Liver (tissue), 3 donors: ENCODE results near the gene ZNF334.

Source experiments
- GABPA ChIP-seq, 2 donors: IDR thresholded peaks in 1 of 2; conservative IDR thresholded peaks in 1 of 2; 2 replicates each; pipeline ENCODE4 v1.6.1; 2016; ENCODE audit warnings: antibody characterized with exemption in 2 of 2, mild to moderate bottlenecking in 1 of 2, moderate library complexity in 1 of 2
- JUND ChIP-seq, 2 donors: IDR thresholded peaks; 2 replicates each; pipeline ENCODE4 v1.6.1; 2016; ENCODE audit warnings: antibody characterized with exemption in 2 of 2
- SP1 ChIP-seq: IDR thresholded peaks from 2 replicates; pipeline ENCODE4 v1.6.1; 2018; ENCODE audit warnings: antibody characterized with exemption, mild to moderate bottlenecking
- TAF1 ChIP-seq: conservative IDR thresholded peaks from 2 replicates; pipeline ENCODE4 v1.6.1; 2016; ENCODE audit warnings: antibody characterized with exemption, mild to moderate bottlenecking
- TF ChIP-seq, protein P1 (sequence below): fragments of 150-350 bp; IDR thresholded peaks from 2 replicates; pipeline ENCODE4 v1.5.1; 2017; ENCODE audit warnings: improper control_type of control experiment, low read depth, low read length; ENCODE audit not compliant: missing input control
- donor health status: healthy.
- donor health status: healthy.

GRCh38 chr20:46546298-46546697 lies 32.9 kb upstream of the ZNF334 start:
- TF ChIP-seq SP1 (no peak), TAF1 (no peak), JUND (IDR thresholded peaks at IDR 0.05) (no peak), GABPA (IDR thresholded peaks at IDR 0.05 in 1 of 2, conservative IDR thresholded peaks at IDR 0.05 in 1 of 2) (no peak)
- TF ChIP-seq, protein P1, sequence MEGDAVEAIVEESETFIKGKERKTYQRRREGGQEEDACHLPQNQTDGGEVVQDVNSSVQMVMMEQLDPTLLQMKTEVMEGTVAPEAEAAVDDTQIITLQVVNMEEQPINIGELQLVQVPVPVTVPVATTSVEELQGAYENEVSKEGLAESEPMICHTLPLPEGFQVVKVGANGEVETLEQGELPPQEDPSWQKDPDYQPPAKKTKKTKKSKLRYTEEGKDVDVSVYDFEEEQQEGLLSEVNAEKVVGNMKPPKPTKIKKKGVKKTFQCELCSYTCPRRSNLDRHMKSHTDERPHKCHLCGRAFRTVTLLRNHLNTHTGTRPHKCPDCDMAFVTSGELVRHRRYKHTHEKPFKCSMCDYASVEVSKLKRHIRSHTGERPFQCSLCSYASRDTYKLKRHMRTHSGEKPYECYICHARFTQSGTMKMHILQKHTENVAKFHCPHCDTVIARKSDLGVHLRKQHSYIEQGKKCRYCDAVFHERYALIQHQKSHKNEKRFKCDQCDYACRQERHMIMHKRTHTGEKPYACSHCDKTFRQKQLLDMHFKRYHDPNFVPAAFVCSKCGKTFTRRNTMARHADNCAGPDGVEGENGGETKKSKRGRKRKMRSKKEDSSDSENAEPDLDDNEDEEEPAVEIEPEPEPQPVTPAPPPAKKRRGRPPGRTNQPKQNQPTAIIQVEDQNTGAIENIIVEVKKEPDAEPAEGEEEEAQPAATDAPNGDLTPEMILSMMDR: no peak
